Measurements from ENCODE around the gene HK1.

GRCh38 chr10:69385454-69386350 is 107.4 kb downstream of the HK1 start:
- TF ChIP-seq CTCF (IDR thresholded peaks at IDR 0.05 in 8 of 11, conservative IDR thresholded peaks at IDR 0.05 in 3 of 11) (no peak), POLR2AphosphoS5 (IDR thresholded peaks at IDR 0.05) (no peak)
